Bronchial epithelial cell (primary cell): ENCODE measurements around the gene KRIT1. TPM values are rescaled to one million over a fixed set of nuclear protein-coding genes. Genes with fewer than 3 reads are reported as not detected.

Experiments used
- DNase-seq: peaks from one replicate; pipeline ENCODE4 v3.0.0-alpha.2; 2010; ENCODE audit warnings: low read depth
- FAIRE-seq: peaks from 2 replicates; lab custom pipeline; 2011; peaks lifted over from hg19 to GRCh38; lab: Jason Lieb, UNC
- H3K27me3 ChIP-seq: 2 replicates; pipeline ENCODE4 v1.5.1; 2011; ENCODE audit warnings: low read length; ENCODE audit not compliant: control insufficient read depth, insufficient read depth
- H3K36me3 ChIP-seq: 2 replicates; pipeline ENCODE4 v1.5.1; 2011; ENCODE audit warnings: low read length; ENCODE audit not compliant: control insufficient read depth, insufficient read depth
- H3K4me3 ChIP-seq: 2 replicates; pipeline ENCODE4 v1.5.1; 2011; ENCODE audit warnings: mild to moderate bottlenecking, low read depth, low read length, control low read depth
- total RNA-seq: library from RNA; depleted of rRNA; stranded (reverse); fragments of >200 nt; gene quantifications from 2 replicates; pipeline ENCODE4 v1.2.1, GENCODE V29; 2014
- TF ChIP-seq, protein P1 (sequence below): IDR thresholded peaks from 2 replicates; pipeline ENCODE4 v1.5.1; 2011; ENCODE audit warnings: mild to moderate bottlenecking, moderate library complexity, low read length, control low read depth, inconsistent platforms; ENCODE audit not compliant: insufficient read depth, severe bottlenecking

Gene KRIT1
- total RNA-seq, 1 donor from 2014 or later: 26.9 TPM

GRCh38 chr7:92275327-92275726 is 29.6 kb upstream of the KRIT1 start:
- TF ChIP-seq, protein P1, sequence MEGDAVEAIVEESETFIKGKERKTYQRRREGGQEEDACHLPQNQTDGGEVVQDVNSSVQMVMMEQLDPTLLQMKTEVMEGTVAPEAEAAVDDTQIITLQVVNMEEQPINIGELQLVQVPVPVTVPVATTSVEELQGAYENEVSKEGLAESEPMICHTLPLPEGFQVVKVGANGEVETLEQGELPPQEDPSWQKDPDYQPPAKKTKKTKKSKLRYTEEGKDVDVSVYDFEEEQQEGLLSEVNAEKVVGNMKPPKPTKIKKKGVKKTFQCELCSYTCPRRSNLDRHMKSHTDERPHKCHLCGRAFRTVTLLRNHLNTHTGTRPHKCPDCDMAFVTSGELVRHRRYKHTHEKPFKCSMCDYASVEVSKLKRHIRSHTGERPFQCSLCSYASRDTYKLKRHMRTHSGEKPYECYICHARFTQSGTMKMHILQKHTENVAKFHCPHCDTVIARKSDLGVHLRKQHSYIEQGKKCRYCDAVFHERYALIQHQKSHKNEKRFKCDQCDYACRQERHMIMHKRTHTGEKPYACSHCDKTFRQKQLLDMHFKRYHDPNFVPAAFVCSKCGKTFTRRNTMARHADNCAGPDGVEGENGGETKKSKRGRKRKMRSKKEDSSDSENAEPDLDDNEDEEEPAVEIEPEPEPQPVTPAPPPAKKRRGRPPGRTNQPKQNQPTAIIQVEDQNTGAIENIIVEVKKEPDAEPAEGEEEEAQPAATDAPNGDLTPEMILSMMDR: no peak
- Histone ChIP-seq H3K36me3 (peaks cover 1% of the 10 kb centered on the region), H3K27me3 (no peaks in the 10 kb centered on the region), H3K4me3 (no peak overlapping the region)
- FAIRE-seq (no peak), DNase-seq (no peak)

DNA sequence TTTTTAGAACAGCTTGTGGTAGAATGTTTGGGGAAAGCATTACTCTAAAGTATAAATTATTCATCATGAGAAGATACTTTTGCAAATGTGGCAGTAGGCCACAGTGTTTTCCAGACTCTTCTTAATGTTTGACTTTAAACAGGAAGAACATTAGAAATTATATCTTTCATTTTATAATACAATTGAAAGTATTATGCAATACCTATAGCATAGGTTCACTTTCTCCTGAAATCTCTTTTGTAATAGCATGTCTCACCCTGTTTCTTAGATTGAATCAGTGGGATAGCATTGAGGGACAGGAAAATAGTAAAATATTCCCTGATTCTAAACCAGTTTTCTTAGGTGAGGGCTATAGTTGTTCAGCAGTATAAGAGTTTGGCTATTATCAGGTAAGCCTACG is 23.2 kb upstream of the KRIT1 start:
- peak; percentile 48 for DNase-seq
- Histone ChIP-seq H3K27me3 (no peaks in the 10 kb centered on the region), H3K4me3 (no peak overlapping the region), H3K36me3 (no peaks in the 10 kb centered on the region)
- FAIRE-seq: no peak
- TF ChIP-seq, protein P1: no peak

- TF ChIP-seq, protein P1: no peak
- FAIRE-seq: no peak
- DNase-seq: peak; percentile 77
These were observed 20.9 kb upstream of the KRIT1 start for GRCh38 chr7:92266415-92267241.

GRCh38 chr7:92260248-92260781 is 14.6 kb upstream of the KRIT1 start:
- no peaks in the 10 kb centered on the region for H3K27me3 ChIP-seq
- H3K4me3 ChIP-seq: no peak overlapping the region
- TF ChIP-seq, protein P1: no peak
- no peaks in the 10 kb centered on the region for H3K36me3 ChIP-seq
- DNase-seq (peak; percentile 95), FAIRE-seq (peak; percentile 90)

More at GRCh38 chr7:92266415-92267241, 20.9 kb upstream of the KRIT1 start:
- no peaks in the 10 kb centered on the region for H3K36me3 ChIP-seq
- no peaks in the 10 kb centered on the region for H3K27me3 ChIP-seq
- H3K4me3 ChIP-seq: no peak overlapping the region

DNA sequence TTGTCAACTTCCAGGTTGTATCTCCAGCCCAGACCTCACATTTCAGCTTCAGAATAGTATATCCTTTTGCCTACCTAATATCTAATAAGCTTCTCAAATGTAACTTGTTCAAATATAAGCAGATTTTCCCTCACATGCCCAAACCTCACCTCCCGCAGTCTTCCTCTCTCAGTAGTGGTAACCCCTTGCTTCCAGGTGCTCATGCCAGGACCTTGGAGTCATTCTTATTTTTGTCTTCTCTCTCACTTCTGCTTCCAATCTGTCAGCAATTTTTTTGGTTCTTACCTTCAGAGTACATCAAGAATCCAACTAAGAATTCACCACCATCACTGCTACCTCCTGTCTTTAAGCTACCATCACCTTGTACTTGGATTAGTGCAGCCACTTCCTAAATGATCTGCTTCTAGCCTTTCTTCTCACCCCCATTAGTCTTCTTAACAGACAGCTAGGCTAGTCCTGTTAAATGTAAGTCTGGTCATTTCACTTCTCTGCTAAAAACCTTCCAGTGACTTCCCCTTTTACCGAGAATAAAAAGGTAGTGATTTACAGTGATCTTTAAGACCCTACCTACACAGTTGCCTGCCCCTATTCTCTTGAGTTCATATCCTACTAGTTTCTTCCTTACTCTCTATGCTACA is 14.0 kb upstream of the KRIT1 start:
- H3K36me3 ChIP-seq: no peaks in the 10 kb centered on the region
- H3K4me3 ChIP-seq: no peak overlapping the region
- FAIRE-seq (peak; percentile 13), DNase-seq (peak; percentile 27)
- H3K27me3 ChIP-seq: no peaks in the 10 kb centered on the region
- TF ChIP-seq, protein P1: no peak
